ENCODE data around the gene LAGE3. TPM values are rescaled to one million over a fixed set of nuclear protein-coding genes. Genes with fewer than 3 reads are reported as not detected.

Gene LAGE3
- total and polyA plus RNA-seq, 10 of the 15 experiments (the other 5 are each of a cell fraction or from before 2014, with no cell fraction given) = 5.3 to 63.7 (median 19.7) TPM

DNA sequence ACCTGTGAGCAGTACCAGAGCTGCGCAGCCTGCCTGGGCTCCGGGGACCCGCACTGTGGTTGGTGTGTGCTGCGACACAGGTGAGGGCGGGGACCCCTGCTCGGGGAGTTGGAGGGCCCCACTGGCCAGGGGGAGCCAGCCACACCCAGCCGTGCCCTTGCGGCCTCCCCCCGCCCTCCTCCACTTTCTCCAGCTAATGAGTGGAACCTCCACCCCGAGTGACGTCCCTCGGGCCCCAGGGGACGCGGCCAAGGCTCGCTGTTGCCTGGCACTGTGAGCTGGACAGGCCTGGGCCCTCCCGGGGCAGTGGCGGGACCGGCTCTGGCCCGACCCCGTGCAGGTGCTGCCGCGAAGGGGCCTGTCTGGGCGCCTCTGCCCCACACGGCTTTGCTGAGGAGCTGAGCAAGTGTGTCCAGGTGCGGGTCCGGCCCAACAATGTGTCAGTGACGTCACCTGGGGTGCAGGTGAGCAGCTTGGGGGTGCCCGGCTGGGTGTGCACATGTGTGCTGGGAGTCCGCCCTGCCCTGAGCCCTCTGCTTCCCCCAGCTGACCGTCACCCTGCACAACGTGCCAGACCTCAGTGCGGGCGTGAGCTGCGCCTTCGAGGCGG lies 15.4 kb downstream of the LAGE3 start:
- FAIRE-seq = no peak
- 80% methylated on average over 28 of the region's 36 CpGs for WGBS (ENCODE audit: insufficient coverage, insufficient replicate concordance, low lambda C conversion rate, missing lambda C conversion rate)
- no peaks in the 10 kb centered on the region; the same call in 2 of the 3 replicates for H3K9me3 ChIP-seq (replicated peaks; ENCODE audit: control insufficient read depth, insufficient read depth, low read length)
- no TSS peak for BruUV-seq (replicated peaks)
- ChIA-PET CTCF (interaction anchor here (1.2 kb wide), 1 partner anchor 63 kb away, joined by 3 read pairs; no protein-coding TSS in a partner anchor), SMC1A (ENCODE audit: uncharacterized antibody, unreplicated experiment) (interaction anchor here (0.6 kb wide), 2 partner anchors 75 to 1543 kb away, joined by 3 to 4 read pairs; no protein-coding TSS in a partner anchor), POLR2A (no interaction called here), RAD21 (ENCODE audit: unreplicated experiment) (no interaction called here)
- H3K4me2 ChIP-seq (ENCODE audit: control insufficient read depth, insufficient read depth) = no peak overlapping the region
- no peaks in the 10 kb centered on the region for H4K20me1 ChIP-seq (ENCODE audit: control insufficient read depth, insufficient read depth)
- no peak overlapping the region for H3K27ac ChIP-seq (ENCODE audit: control insufficient read depth, insufficient read depth)
- H2AFZ ChIP-seq (ENCODE audit: control insufficient read depth, low read depth, low read length) = no peak overlapping the region
- no peak overlapping the region for H3K4me3 ChIP-seq
- peaks cover 4% of the 10 kb centered on the region for H3K79me2 ChIP-seq (ENCODE audit: control insufficient read depth, insufficient read depth, low read length)
- H3K27me3 ChIP-seq (replicated peaks in 1 of 2; ENCODE audit: control insufficient read depth in 2 of 2, insufficient read depth in 2 of 2, low read length in 1 of 2) = no peaks in the 10 kb centered on the region
- H3K4me1 ChIP-seq (ENCODE audit: control insufficient read depth, insufficient read depth, low read length) = no peaks in the 10 kb centered on the region
- in situ Hi-C loops (cut with MboI) = no loop called here
- no peak overlapping the region for H3K9ac ChIP-seq (ENCODE audit: control insufficient read depth, insufficient read depth, low read length)
- DNase-seq (ENCODE audit: low read depth, low spot score) = no peak
- TF ChIP-seq, protein P1, sequence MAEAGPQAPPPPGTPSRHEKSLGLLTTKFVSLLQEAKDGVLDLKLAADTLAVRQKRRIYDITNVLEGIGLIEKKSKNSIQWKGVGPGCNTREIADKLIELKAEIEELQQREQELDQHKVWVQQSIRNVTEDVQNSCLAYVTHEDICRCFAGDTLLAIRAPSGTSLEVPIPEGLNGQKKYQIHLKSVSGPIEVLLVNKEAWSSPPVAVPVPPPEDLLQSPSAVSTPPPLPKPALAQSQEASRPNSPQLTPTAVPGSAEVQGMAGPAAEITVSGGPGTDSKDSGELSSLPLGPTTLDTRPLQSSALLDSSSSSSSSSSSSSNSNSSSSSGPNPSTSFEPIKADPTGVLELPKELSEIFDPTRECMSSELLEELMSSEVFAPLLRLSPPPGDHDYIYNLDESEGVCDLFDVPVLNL (IDR thresholded peaks at IDR 0.05; ENCODE audit: low read depth, low read length) = no peak
- TF ChIP-seq ZZZ3 (IDR thresholded peaks at IDR 0.05; ENCODE audit: control insufficient read depth, insufficient read length, low read depth) (no peak), POLR2AphosphoS2 (IDR thresholded peaks at IDR 0.05; ENCODE audit: low read depth, low read length) (no peak), FOS (IDR thresholded peaks at IDR 0.05; ENCODE audit: borderline replicate concordance, extremely low read depth, insufficient read length) (no peak), IKZF2 (IDR thresholded peaks at IDR 0.05) (no peak), MTA3 (IDR thresholded peaks at IDR 0.05; ENCODE audit: borderline replicate concordance, low read length) (no peak), KAT2A (conservative IDR thresholded peaks at IDR 0.05; ENCODE audit: control insufficient read depth, low read depth, low read length) (no peak), HDAC6 (IDR thresholded peaks at IDR 0.05; ENCODE audit: unreplicated experiment) (no peak), NR2C1 (IDR thresholded peaks at IDR 0.05) (no peak), MTA2 (IDR thresholded peaks at IDR 0.05; ENCODE audit: low read depth) (no peak), RELA (IDR thresholded peaks at IDR 0.05; ENCODE audit: borderline replicate concordance, partially characterized antibody) (no peak)
- TF ChIP-seq, protein P2, sequence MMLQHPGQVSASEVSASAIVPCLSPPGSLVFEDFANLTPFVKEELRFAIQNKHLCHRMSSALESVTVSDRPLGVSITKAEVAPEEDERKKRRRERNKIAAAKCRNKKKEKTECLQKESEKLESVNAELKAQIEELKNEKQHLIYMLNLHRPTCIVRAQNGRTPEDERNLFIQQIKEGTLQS (IDR thresholded peaks at IDR 0.05; ENCODE audit: borderline replicate concordance, extremely low read depth, low read depth, low read length) = no peak
- TF ChIP-seq, protein P3, sequence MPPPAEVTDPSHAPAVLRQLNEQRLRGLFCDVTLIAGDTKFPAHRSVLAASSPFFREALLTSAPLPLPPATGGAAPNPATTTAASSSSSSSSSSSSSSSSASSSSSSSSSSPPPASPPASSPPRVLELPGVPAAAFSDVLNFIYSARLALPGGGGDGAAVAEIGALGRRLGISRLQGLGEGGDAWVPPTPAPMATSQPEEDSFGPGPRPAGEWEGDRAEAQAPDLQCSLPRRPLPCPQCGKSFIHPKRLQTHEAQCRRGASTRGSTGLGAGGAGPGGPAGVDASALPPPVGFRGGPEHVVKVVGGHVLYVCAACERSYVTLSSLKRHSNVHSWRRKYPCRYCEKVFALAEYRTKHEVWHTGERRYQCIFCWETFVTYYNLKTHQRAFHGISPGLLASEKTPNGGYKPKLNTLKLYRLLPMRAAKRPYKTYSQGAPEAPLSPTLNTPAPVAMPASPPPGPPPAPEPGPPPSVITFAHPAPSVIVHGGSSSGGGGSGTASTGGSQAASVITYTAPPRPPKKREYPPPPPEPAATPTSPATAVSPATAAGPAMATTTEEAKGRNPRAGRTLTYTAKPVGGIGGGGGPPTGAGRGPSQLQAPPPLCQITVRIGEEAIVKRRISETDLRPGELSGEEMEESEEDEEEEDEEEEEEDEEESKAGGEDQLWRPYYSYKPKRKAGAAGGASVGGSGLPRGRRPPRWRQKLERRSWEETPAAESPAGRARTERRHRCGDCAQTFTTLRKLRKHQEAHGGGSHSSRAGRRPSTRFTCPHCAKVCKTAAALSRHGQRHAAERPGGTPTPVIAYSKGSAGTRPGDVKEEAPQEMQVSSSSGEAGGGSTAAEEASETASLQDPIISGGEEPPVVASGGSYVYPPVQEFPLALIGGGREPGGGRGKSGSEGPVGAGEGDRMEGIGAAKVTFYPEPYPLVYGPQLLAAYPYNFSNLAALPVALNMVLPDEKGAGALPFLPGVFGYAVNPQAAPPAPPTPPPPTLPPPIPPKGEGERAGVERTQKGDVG (CRISPR knock-in tag; IDR thresholded peaks at IDR 0.05) = no peak
- peaks cover 0 to 2% of the 10 kb centered on the region in 2 experiments; a peak in 2 of 4 replicates for H3K36me3 ChIP-seq (ENCODE audit: control insufficient read depth in 2 of 2, insufficient read depth in 2 of 2, low read length in 1 of 2)
- intact Hi-C loops (cut with micrococcal nuclease; ENCODE audit: unreplicated experiment) = no loop called here
- ATAC-seq = no peak

Data from GM12878 (cell line).